Myocyte (in vitro differentiated cells): ENCODE measurements around the gene ZNF526. TPM values are rescaled to one million over a fixed set of nuclear protein-coding genes. Genes with fewer than 3 reads are reported as not detected.

Source experiments
- total RNA-seq: library from RNA; depleted of rRNA; stranded (reverse); fragments of >200 nt; gene quantifications from 2 replicates; pipeline ENCODE4 v1.2.3, GENCODE V29; 2014

ZNF526 gene
- total RNA-seq, 1 donor from 2014 or later, result 6.6 TPM

Other genes with a start within 250 kb of the ZNF526 start
- 0.26 and 0.56 TPM in 2 replicates for gene ATP1A3, start 226.1 kb upstream of the ZNF526 start, total RNA-seq
- gene GRIK5, start 150.1 kb upstream of the ZNF526 start, total RNA-seq, result 0.13 TPM in 1 of 2 replicates, not detected in the other
- gene ZNF574, start 144.1 kb upstream of the ZNF526 start, total RNA-seq, result 18.6 and 20.1 TPM in 2 replicates
- 0.03 TPM in 1 of 2 replicates, not detected in the other for gene POU2F2, start 87.9 kb upstream of the ZNF526 start, total RNA-seq
- 26.3 and 34.5 TPM in 2 replicates for gene DEDD2, start 2.6 kb upstream of the ZNF526 start, total RNA-seq
- 30.5 and 35.0 TPM in 2 replicates for gene GSK3A, start 22.3 kb downstream of the ZNF526 start, total RNA-seq
- gene ERF, start 34.8 kb downstream of the ZNF526 start, total RNA-seq, result 44.6 and 55.2 TPM in 2 replicates
- 38.8 and 49.0 TPM in 2 replicates for gene CIC, start 48.9 kb downstream of the ZNF526 start, total RNA-seq
- gene PRR19, start 81.8 kb downstream of the ZNF526 start, total RNA-seq, result 1.1 and 2.6 TPM in 2 replicates
- gene PAFAH1B3, start 82.3 kb downstream of the ZNF526 start, total RNA-seq, result 21.7 and 29.1 TPM in 2 replicates
- 1.6 TPM in 1 of 2 replicates, not detected in the other for gene TMEM145, start 93.0 kb downstream of the ZNF526 start, total RNA-seq
- 24.6 and 29.5 TPM in 2 replicates for gene MEGF8, start 105.3 kb downstream of the ZNF526 start, total RNA-seq
- gene CNFN, start 170.0 kb downstream of the ZNF526 start, total RNA-seq, result not detected in 2 replicates
- 1.5 and 3.7 TPM in 2 replicates for gene LIPE, start 207.1 kb downstream of the ZNF526 start, total RNA-seq
- not detected in 2 replicates for gene CXCL17, start 222.6 kb downstream of the ZNF526 start, total RNA-seq